Measurements from ENCODE around the gene DNAL4.
A peak's percentile ranks its signal among the peaks of the same experiment; 100 is the strongest.

Gene DNAL4

GRCh38 chr22:38758276-38758945 is 35.5 kb downstream of the DNAL4 start:
- DNase-seq (ENCODE audit: low read depth in 2 of 2), result peak; percentile 35 to 36

- DNase-seq (ENCODE audit: low read depth in 2 of 2), result no peak
These were observed 36.5 kb downstream of the DNAL4 start for GRCh38 chr22:38757464-38757757.

- DNase-seq (ENCODE audit: low read depth in 2 of 2), result no peak
These were observed 37.1 kb downstream of the DNAL4 start for GRCh38 chr22:38756711-38757463.

- peak; percentile 87 to 91 for DNase-seq (ENCODE audit: low read depth in 2 of 2)
These were observed 37.9 kb downstream of the DNAL4 start, which contains the start of gene SUN2 for GRCh38 chr22:38755911-38756532. Gene SUN2 (minus strand): TSS chr22:38755998. CDS start chr22:38752628, 3,370 bp downstream.

- DNase-seq (ENCODE audit: low read depth in 2 of 2), result peak in 1 of 2 donors; percentile 20
These were observed 38.6 kb downstream of the DNAL4 start for GRCh38 chr22:38755155-38755910.

GRCh38 chr22:38754751-38755154 is 39.2 kb downstream of the DNAL4 start:
- no peak for DNase-seq (ENCODE audit: low read depth in 2 of 2)

GRCh38 chr22:38753948-38754750 is 39.8 kb downstream of the DNAL4 start:
- DNase-seq (ENCODE audit: low read depth in 2 of 2), result no peak

GRCh38 chr22:38751422-38752346 is 42.3 kb downstream of the DNAL4 start:
- peak; percentile 45 to 46 for DNase-seq (ENCODE audit: low read depth in 2 of 2)

GRCh38 chr22:38751066-38751421 is 42.9 kb downstream of the DNAL4 start:
- no peak for DNase-seq (ENCODE audit: low read depth in 2 of 2)

GRCh38 chr22:38750638-38751037 is 43.3 kb downstream of the DNAL4 start:
- no peak for DNase-seq (ENCODE audit: low read depth in 2 of 2)

GRCh38 chr22:38750104-38750503 is 43.8 kb downstream of the DNAL4 start:
- no peak for DNase-seq (ENCODE audit: low read depth in 2 of 2)

- DNase-seq (ENCODE audit: low read depth in 2 of 2), result no peak
These were observed 45.3 kb downstream of the DNAL4 start for GRCh38 chr22:38748487-38749136.

GRCh38 chr22:38745676-38746460 is 48.1 kb downstream of the DNAL4 start:
- DNase-seq (ENCODE audit: low read depth in 2 of 2), result no peak

GRCh38 chr22:38744981-38745380 is 49.0 kb downstream of the DNAL4 start:
- DNase-seq (ENCODE audit: low read depth in 2 of 2), result no peak

- DNase-seq (ENCODE audit: low read depth in 2 of 2), result no peak
These were observed 51.6 kb downstream of the DNAL4 start for GRCh38 chr22:38742176-38742942.

- no peak for DNase-seq (ENCODE audit: low read depth in 2 of 2)
These were observed 52.4 kb downstream of the DNAL4 start for GRCh38 chr22:38741576-38741975.

GRCh38 chr22:38741166-38741565 is 52.8 kb downstream of the DNAL4 start:
- no peak for DNase-seq (ENCODE audit: low read depth in 2 of 2)

GRCh38 chr22:38740754-38741153 is 53.2 kb downstream of the DNAL4 start:
- no peak for DNase-seq (ENCODE audit: low read depth in 2 of 2)

Measured in stimulated activated CD8-positive, alpha-beta memory T cell treated with anti-CD3 and anti-CD28 coated beads, Interleukin-7, amount 100 ng/mL, for 1 hour (primary cell).